Loucy (cell line): ENCODE results near the gene RBKS.

Experiments used
- H2AFZ ChIP-seq: fragments of 200-600 bp; sonication (generic); 2 replicates; pipeline ENCODE4 v1.6.0; 2016; ENCODE audit warnings: antibody characterized with exemption, mild to moderate bottlenecking, low read length, moderate library complexity
- H3F3A ChIP-seq: fragments of 200-600 bp; 2 replicates; pipeline ENCODE4 v1.6.0; 2016; ENCODE audit warnings: antibody characterized with exemption, low read depth, mild to moderate bottlenecking
- H3K27me3 ChIP-seq: fragments of 200-600 bp; sonication (generic); 2 replicates; pipeline ENCODE4 v1.6.1; 2014; ENCODE audit warnings: low read length, mild to moderate bottlenecking; ENCODE audit not compliant: insufficient read depth, poor library complexity, severe bottlenecking
- H3K36me3 ChIP-seq: fragments of 200-600 bp; sonication (generic); 2 replicates; pipeline ENCODE4 v1.6.1; 2016; ENCODE audit warnings: low read length; ENCODE audit not compliant: insufficient read depth
- H3K4me1 ChIP-seq: fragments of 200-600 bp; sonication (generic); 2 replicates; pipeline ENCODE4 v1.5.1; 2014; ENCODE audit warnings: low read length, mild to moderate bottlenecking; ENCODE audit not compliant: insufficient read depth, poor library complexity, severe bottlenecking
- H3K4me2 ChIP-seq: fragments of 200-600 bp; sonication (generic); 2 replicates; pipeline ENCODE4 v1.6.0; 2014; ENCODE audit warnings: antibody characterized with exemption, low read length, low read depth, mild to moderate bottlenecking; ENCODE audit not compliant: poor library complexity, severe bottlenecking
- H3K4me3 ChIP-seq: fragments of 200-600 bp; sonication (generic); 2 replicates; pipeline ENCODE4 v1.5.1; 2014; ENCODE audit warnings: low read length, mild to moderate bottlenecking, mixed read lengths; ENCODE audit not compliant: poor library complexity, severe bottlenecking
- H3K79me2 ChIP-seq: fragments of 200-600 bp; sonication (generic); 2 replicates; pipeline ENCODE4 v1.6.1; 2014; ENCODE audit warnings: low read length; ENCODE audit not compliant: insufficient read depth
- H3K9ac ChIP-seq: fragments of 200-600 bp; sonication (generic); 2 replicates; pipeline ENCODE4 v1.6.0; 2014; ENCODE audit warnings: mild to moderate bottlenecking, low read depth, low read length, moderate library complexity; ENCODE audit not compliant: poor library complexity, severe bottlenecking
- H3K9me2 ChIP-seq: fragments of 200-600 bp; sonication (generic); replicated peaks from 2 replicates; pipeline ENCODE4 v1.6.1; 2016; ENCODE audit warnings: low read depth, low read length, mixed read lengths
- H3K9me3 ChIP-seq: fragments of 200-600 bp; sonication (generic); 2 replicates; pipeline ENCODE4 v1.6.1; 2014; ENCODE audit warnings: mild to moderate bottlenecking, antibody characterized with exemption, low read length, low read depth; ENCODE audit not compliant: insufficient read depth
- H4K20me1 ChIP-seq: fragments of 200-600 bp; sonication (generic); 2 replicates; pipeline ENCODE4 v1.6.0; 2014; ENCODE audit warnings: antibody characterized with exemption, low read length, mild to moderate bottlenecking; ENCODE audit not compliant: insufficient read depth, poor library complexity, severe bottlenecking
- EZH2phosphoT487 ChIP-seq: fragments of 200-600 bp; IDR thresholded peaks from 2 replicates; pipeline ENCODE4 v1.6.1; 2018; ENCODE audit warnings: antibody characterized with exemption, mild to moderate bottlenecking, moderate library complexity, borderline replicate concordance
- TF ChIP-seq, protein P1 (sequence below): fragments of 200-600 bp; sonication (generic); conservative IDR thresholded peaks from 2 replicates; pipeline ENCODE4 v1.5.1; 2014; ENCODE audit warnings: mild to moderate bottlenecking, antibody characterized with exemption, low read length

RBKS gene

DNA sequence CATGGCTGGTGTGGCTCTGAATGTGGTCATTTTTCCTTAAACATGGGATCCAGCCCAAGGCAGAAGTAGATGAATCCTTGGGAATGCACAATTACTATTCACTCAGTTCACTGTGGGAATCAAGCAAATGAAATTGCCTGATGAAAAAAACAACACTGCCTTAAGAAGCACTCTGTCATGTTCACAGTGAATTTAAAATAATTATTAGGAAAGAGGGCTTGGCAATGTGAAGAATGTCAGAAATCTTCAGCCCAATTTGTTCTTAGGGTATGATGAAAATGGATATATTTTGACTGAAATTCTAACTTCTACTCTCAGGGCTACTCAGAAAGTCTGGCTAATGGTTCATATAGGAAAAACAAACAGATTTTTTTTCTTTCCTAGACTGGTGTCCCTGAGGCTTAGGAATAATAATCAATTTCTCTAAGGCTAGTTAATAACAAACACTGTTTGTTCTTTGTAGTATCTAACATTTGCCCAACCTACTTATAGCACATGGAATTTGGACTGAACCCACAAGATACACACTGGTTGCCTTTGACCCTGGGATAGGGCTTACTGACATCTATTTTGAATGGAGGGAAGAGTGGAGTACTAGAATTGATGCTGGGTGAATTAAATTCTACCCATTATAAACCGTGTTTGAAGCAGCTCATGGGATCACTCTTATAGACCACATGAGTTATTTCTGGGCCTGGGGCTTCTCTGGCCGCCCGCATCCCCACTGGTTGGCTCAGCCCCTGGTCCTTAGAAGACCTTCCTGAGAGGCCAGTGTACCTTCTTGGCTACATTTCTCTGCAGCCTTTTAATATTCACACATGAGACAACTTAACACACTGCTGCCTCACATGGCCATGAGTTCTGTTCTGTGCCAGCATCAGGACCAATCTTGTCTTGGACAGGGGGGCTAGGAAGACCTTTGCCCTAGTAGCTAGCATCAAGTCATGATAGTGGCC lies 127.0 kb downstream of the RBKS start:
- Histone ChIP-seq H3K79me2 (no peaks in the 10 kb centered on the region), H4K20me1 (no peaks in the 10 kb centered on the region), H3K4me1 (no peaks in the 10 kb centered on the region), H2AFZ (no peak overlapping the region), H3K4me2 (no peak overlapping the region), H3K9ac (no peak overlapping the region), H3K36me3 (no peaks in the 10 kb centered on the region), H3K4me3 (no peak overlapping the region), H3K27me3 (peaks cover 16% of the 10 kb centered on the region), H3K9me2 (no peaks in the 10 kb centered on the region), H3K9me3 (no peaks in the 10 kb centered on the region), H3F3A (no peaks in the 10 kb centered on the region)
- TF ChIP-seq, protein P1, sequence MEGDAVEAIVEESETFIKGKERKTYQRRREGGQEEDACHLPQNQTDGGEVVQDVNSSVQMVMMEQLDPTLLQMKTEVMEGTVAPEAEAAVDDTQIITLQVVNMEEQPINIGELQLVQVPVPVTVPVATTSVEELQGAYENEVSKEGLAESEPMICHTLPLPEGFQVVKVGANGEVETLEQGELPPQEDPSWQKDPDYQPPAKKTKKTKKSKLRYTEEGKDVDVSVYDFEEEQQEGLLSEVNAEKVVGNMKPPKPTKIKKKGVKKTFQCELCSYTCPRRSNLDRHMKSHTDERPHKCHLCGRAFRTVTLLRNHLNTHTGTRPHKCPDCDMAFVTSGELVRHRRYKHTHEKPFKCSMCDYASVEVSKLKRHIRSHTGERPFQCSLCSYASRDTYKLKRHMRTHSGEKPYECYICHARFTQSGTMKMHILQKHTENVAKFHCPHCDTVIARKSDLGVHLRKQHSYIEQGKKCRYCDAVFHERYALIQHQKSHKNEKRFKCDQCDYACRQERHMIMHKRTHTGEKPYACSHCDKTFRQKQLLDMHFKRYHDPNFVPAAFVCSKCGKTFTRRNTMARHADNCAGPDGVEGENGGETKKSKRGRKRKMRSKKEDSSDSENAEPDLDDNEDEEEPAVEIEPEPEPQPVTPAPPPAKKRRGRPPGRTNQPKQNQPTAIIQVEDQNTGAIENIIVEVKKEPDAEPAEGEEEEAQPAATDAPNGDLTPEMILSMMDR = no peak
- no peak for TF ChIP-seq EZH2phosphoT487

- no peak overlapping the region for H2AFZ ChIP-seq
- H3K4me2 ChIP-seq = no peak overlapping the region
- H3K36me3 ChIP-seq = no peaks in the 10 kb centered on the region
- H3K4me3 ChIP-seq = no peak overlapping the region
- H3K79me2 ChIP-seq = no peaks in the 10 kb centered on the region
- no peaks in the 10 kb centered on the region for H3K4me1 ChIP-seq
- no peaks in the 10 kb centered on the region for H3K9me2 ChIP-seq
- no peaks in the 10 kb centered on the region for H3K9me3 ChIP-seq
- no peaks in the 10 kb centered on the region for H3K27me3 ChIP-seq
- TF ChIP-seq EZH2phosphoT487 = no peak
- no peaks in the 10 kb centered on the region for H3F3A ChIP-seq
- H4K20me1 ChIP-seq = no peaks in the 10 kb centered on the region
- H3K9ac ChIP-seq = no peak overlapping the region
Observed at GRCh38 chr2:27756544-27757498, 133.4 kb downstream of the RBKS start.

DNA sequence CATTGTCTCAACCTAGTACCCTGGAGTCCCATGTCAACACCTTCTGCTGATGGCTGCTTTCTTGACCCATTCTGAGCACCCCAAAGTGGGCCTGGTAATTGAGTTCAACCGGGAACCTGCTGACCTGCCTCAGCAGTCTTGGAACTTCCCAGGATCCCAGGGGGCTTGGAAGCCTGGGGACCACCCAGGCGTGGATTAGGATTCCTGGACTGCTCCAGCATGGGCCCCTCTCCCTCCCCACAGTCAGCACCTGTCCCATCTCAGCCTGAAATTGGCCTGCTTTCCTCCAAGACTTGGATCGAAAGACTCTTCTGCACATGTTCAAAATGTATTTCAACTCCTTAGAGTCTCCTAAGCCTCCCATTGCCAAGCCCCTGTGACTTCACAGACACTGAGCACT lies 134.1 kb downstream of the RBKS start:
- Histone ChIP-seq H3K4me1 (no peaks in the 10 kb centered on the region), H4K20me1 (no peaks in the 10 kb centered on the region), H3F3A (no peaks in the 10 kb centered on the region), H3K27me3 (no peaks in the 10 kb centered on the region), H3K36me3 (no peaks in the 10 kb centered on the region), H3K9me2 (no peaks in the 10 kb centered on the region), H2AFZ (no peak overlapping the region), H3K9ac (no peak overlapping the region), H3K4me2 (no peak overlapping the region), H3K4me3 (no peak overlapping the region), H3K9me3 (no peaks in the 10 kb centered on the region), H3K79me2 (no peaks in the 10 kb centered on the region)
- TF ChIP-seq EZH2phosphoT487 = no peak
- TF ChIP-seq, protein P1 = no peak
